H9 (cell line): ENCODE measurements around the gene ANKH. TPM values are rescaled to one million over a fixed set of nuclear protein-coding genes. Genes with fewer than 3 reads are reported as not detected.

Source experiments
- DNase-seq: peaks from one replicate; pipeline ENCODE4 v3.0.0-alpha.2; 2017
- H2AFZ ChIP-seq: one replicate; pipeline ENCODE4 v1.6.1; 2013; ENCODE audit warnings: mild to moderate bottlenecking, low read length, control low read depth, moderate library complexity
- H2AK5ac ChIP-seq: 2 replicates; pipeline ENCODE4 v1.6.1; 2013; ENCODE audit warnings: low read length, control low read depth, mixed read lengths; ENCODE audit not compliant: insufficient read length
- H2BK120ac ChIP-seq: one replicate; pipeline ENCODE4 v1.6.1; 2013; ENCODE audit warnings: low read depth, mild to moderate bottlenecking, low read length, control low read depth, inconsistent platforms; ENCODE audit not compliant: poor library complexity, severe bottlenecking
- H2BK12ac ChIP-seq: 2 replicates; pipeline ENCODE4 v1.6.1; 2013; ENCODE audit warnings: low read length, control low read depth, mixed read lengths, low read depth; ENCODE audit not compliant: insufficient read length
- H2BK15ac ChIP-seq: 2 replicates; pipeline ENCODE4 v1.6.1; 2013; ENCODE audit warnings: low read depth, low read length, control low read depth
- H2BK20ac ChIP-seq: one replicate; pipeline ENCODE4 v1.6.1; 2013; ENCODE audit warnings: low read depth, mild to moderate bottlenecking, low read length, control low read depth, inconsistent platforms; ENCODE audit not compliant: poor library complexity, severe bottlenecking
- H2BK5ac ChIP-seq: 2 replicates; pipeline ENCODE4 v1.6.1; 2013; ENCODE audit warnings: low read length, control low read depth, mixed read lengths; ENCODE audit not compliant: insufficient read length
- H3K14ac ChIP-seq: 2 replicates; pipeline ENCODE4 v1.6.1; 2013; ENCODE audit warnings: low read length, control low read depth; ENCODE audit not compliant: insufficient read depth
- H3K18ac ChIP-seq: 2 replicates; pipeline ENCODE4 v1.6.1; 2013; ENCODE audit warnings: low read depth, mild to moderate bottlenecking, mixed read lengths, low read length, control low read depth; ENCODE audit not compliant: insufficient read length
- H3K23ac ChIP-seq: 2 replicates; pipeline ENCODE4 v1.6.1; 2013; ENCODE audit warnings: low read length, control low read depth, mixed read lengths, low read depth; ENCODE audit not compliant: insufficient read length
- H3K23me2 ChIP-seq: 2 replicates; pipeline ENCODE4 v1.6.1; 2013; ENCODE audit warnings: low read depth, mild to moderate bottlenecking, mixed read lengths, low read length, control low read depth; ENCODE audit not compliant: insufficient read length, poor library complexity, severe bottlenecking
- H3K27ac ChIP-seq: 2 replicates; pipeline ENCODE4 v1.5.1; 2013; ENCODE audit warnings: low read length, control low read depth, mixed read lengths, low read depth; ENCODE audit not compliant: insufficient read length
- H3K27me3 ChIP-seq: 2 replicates; pipeline ENCODE4 v1.6.1; 2013; ENCODE audit warnings: low read length, control low read depth, inconsistent platforms; ENCODE audit not compliant: insufficient read depth
- H3K4ac ChIP-seq: 2 replicates; pipeline ENCODE4 v1.6.1; 2013; ENCODE audit warnings: low read depth, mild to moderate bottlenecking, control low read depth, inconsistent platforms, low read length, moderate library complexity
- H3K4me1 ChIP-seq: 2 replicates; pipeline ENCODE4 v1.6.1; 2013; ENCODE audit warnings: low read length, control low read depth, inconsistent platforms; ENCODE audit not compliant: insufficient read depth
- H3K4me2 ChIP-seq: 2 replicates; pipeline ENCODE4 v1.6.1; 2013; ENCODE audit warnings: low read length, control low read depth, mixed read lengths; ENCODE audit not compliant: insufficient read length, insufficient read depth
- H3K56ac ChIP-seq: 2 replicates; pipeline ENCODE4 v1.6.1; 2013; ENCODE audit warnings: low read depth, mild to moderate bottlenecking, mixed read lengths, low read length, control low read depth; ENCODE audit not compliant: insufficient read length
- H3K79me1 ChIP-seq: 2 replicates; pipeline ENCODE4 v1.6.1; 2013; ENCODE audit warnings: low read depth, mild to moderate bottlenecking, moderate library complexity, low read length, control low read depth, inconsistent platforms; ENCODE audit not compliant: insufficient read depth, poor library complexity, severe bottlenecking
- H3K79me2 ChIP-seq: 2 replicates; pipeline ENCODE4 v1.6.1; 2013; ENCODE audit warnings: low read length, control low read depth, inconsistent platforms; ENCODE audit not compliant: insufficient read depth
- H3K9ac ChIP-seq: 2 replicates; pipeline ENCODE4 v1.6.1; 2013; ENCODE audit warnings: low read length, control low read depth, mixed read lengths; ENCODE audit not compliant: insufficient read length; ENCODE audit errors: extremely low read depth
- H3K9me3 ChIP-seq: one replicate; pipeline ENCODE4 v1.6.1; 2013; ENCODE audit warnings: low read depth, low read length, inconsistent platforms; ENCODE audit not compliant: control insufficient read depth
- H3T11ph ChIP-seq: one replicate; pipeline ENCODE4 v1.6.1; 2013; ENCODE audit warnings: mild to moderate bottlenecking, low read length, control low read depth, inconsistent platforms
- H4K20me1 ChIP-seq: one replicate; pipeline ENCODE4 v1.6.1; 2013; ENCODE audit not compliant: control insufficient read depth, insufficient read length, insufficient read depth
- H4K5ac ChIP-seq: 2 replicates; pipeline ENCODE4 v1.6.1; 2013; ENCODE audit warnings: low read depth, mild to moderate bottlenecking, mixed read lengths, low read length, control low read depth; ENCODE audit not compliant: insufficient read length
- H4K8ac ChIP-seq: replicated peaks from 2 replicates; pipeline ENCODE4 v1.6.1; 2013; ENCODE audit warnings: low read length, control low read depth, mixed read lengths, low read depth; ENCODE audit not compliant: insufficient read length
- H4K91ac ChIP-seq: 2 replicates; pipeline ENCODE4 v1.6.1; 2013; ENCODE audit warnings: low read depth, mild to moderate bottlenecking, moderate library complexity, mixed read lengths, low read length, control low read depth; ENCODE audit not compliant: insufficient read length
- H3K27ac Mint-ChIP-seq, 3 experiments: 2 replicates in 2 of 3; 3 replicates in 1 of 3; pipeline ENCODE4 v1.8.0; 2020 to 2021; ENCODE audit warnings: mixed read lengths in 3 of 3, mild to moderate bottlenecking in 1 of 3, moderate library complexity in 1 of 3
- H3K27me3 Mint-ChIP-seq: 2 replicates; pipeline ENCODE4 v1.8.0; 2021; ENCODE audit warnings: low read depth, mild to moderate bottlenecking, moderate library complexity, mixed read lengths
- H3K36me3 Mint-ChIP-seq, 3 experiments: 2 replicates in 2 of 3; 3 replicates in 1 of 3; pipeline ENCODE4 v1.8.0; 2020 to 2021; ENCODE audit warnings: low read depth in 3 of 3, mixed read lengths in 3 of 3; ENCODE audit not compliant: insufficient read depth in 1 of 3
- H3K4me1 Mint-ChIP-seq, 2 experiments: 2 replicates each; pipeline ENCODE4 v1.8.0; 2020; ENCODE audit warnings: mixed read lengths in 2 of 2
- H3K4me3 Mint-ChIP-seq, 2 experiments: 2 replicates in 1 of 2; 3 replicates in 1 of 2; pipeline ENCODE4 v1.8.0; 2020 to 2021; ENCODE audit warnings: mild to moderate bottlenecking in 2 of 2, mixed read lengths in 2 of 2, moderate library complexity in 1 of 2
- H3K9me3 Mint-ChIP-seq, 2 experiments: 2 replicates in 1 of 2; 3 replicates in 1 of 2; pipeline ENCODE4 v1.8.0; 2020; ENCODE audit warnings: mild to moderate bottlenecking in 2 of 2, mixed read lengths in 2 of 2, moderate library complexity in 1 of 2
- WGBS: extraction: QIAGEN DNeasy Blood & Tissue Kit; methylation state at CpG from one replicate; pipeline ENCODE4 v1.1.7; 2013; ENCODE audit warnings: missing lambda C conversion rate, low lambda C conversion rate, mixed read lengths; ENCODE audit not compliant: insufficient read length; ENCODE audit errors: extremely low coverage; 5-methylcytosine and 5-hydroxymethylcytosine counted together
- total RNA-seq: library from RNA; stranded (reverse); gene quantifications from 2 replicates; pipeline ENCODE4 v1.2.1, GENCODE V29; 2021
- TF ChIP-seq, protein P1 (sequence below): fragments of 200-600 bp; sonication (generic); conservative IDR thresholded peaks from 3 replicates; pipeline ENCODE4 v1.8.0; 2021; ENCODE audit warnings: antibody characterized with exemption, mild to moderate bottlenecking

Gene ANKH
- total RNA-seq, 1 experiment from 2014 or later: 9.6 TPM

- Histone ChIP-seq H3K23me2 (no peaks in the 10 kb centered on the region), H2BK5ac (no peak overlapping the region), H3K79me1 (no peaks in the 10 kb centered on the region), H4K8ac (no peak overlapping the region), H3K27me3 (no peaks in the 10 kb centered on the region), H3K4me1 (peaks cover 3% of the 10 kb centered on the region; the same call in 1 of the 2 replicates), H3T11ph (no peak overlapping the region), H3K27ac (no peak overlapping the region), H3K14ac (no peak overlapping the region; the same call in 1 of the 2 replicates), H4K5ac (no peak overlapping the region), H3K56ac (no peak overlapping the region), H3K18ac (no peak overlapping the region), H2BK120ac (no peak overlapping the region), H3K23ac (no peak overlapping the region), H2BK15ac (no peak overlapping the region), H3K4me2 (no peak overlapping the region), H4K91ac (no peak overlapping the region), H2AFZ (no peak overlapping the region), H4K20me1 (no peaks in the 10 kb centered on the region), H3K9me3 (no peaks in the 10 kb centered on the region), H2BK12ac (no peak overlapping the region), H3K9ac (no peak overlapping the region), H2BK20ac (no peak overlapping the region), H3K79me2 (no peaks in the 10 kb centered on the region), H3K4ac (no peak overlapping the region), H2AK5ac (no peak overlapping the region)
- Mint-ChIP-seq H3K27me3 (no peaks in the 10 kb centered on the region), H3K4me3 (no peak overlapping the region), H3K9me3 (no peaks in the 10 kb centered on the region), H3K36me3 (no peaks in the 10 kb centered on the region; a peak in 2 of 7 replicates), H3K4me1 (peaks cover 12 to 14% of the 10 kb centered on the region in 2 experiments), H3K27ac (no peak overlapping the region)
- no CpG with 5 or more reads among the region's 12 CpGs for WGBS
- TF ChIP-seq, protein P1, sequence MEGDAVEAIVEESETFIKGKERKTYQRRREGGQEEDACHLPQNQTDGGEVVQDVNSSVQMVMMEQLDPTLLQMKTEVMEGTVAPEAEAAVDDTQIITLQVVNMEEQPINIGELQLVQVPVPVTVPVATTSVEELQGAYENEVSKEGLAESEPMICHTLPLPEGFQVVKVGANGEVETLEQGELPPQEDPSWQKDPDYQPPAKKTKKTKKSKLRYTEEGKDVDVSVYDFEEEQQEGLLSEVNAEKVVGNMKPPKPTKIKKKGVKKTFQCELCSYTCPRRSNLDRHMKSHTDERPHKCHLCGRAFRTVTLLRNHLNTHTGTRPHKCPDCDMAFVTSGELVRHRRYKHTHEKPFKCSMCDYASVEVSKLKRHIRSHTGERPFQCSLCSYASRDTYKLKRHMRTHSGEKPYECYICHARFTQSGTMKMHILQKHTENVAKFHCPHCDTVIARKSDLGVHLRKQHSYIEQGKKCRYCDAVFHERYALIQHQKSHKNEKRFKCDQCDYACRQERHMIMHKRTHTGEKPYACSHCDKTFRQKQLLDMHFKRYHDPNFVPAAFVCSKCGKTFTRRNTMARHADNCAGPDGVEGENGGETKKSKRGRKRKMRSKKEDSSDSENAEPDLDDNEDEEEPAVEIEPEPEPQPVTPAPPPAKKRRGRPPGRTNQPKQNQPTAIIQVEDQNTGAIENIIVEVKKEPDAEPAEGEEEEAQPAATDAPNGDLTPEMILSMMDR: no peak
- DNase-seq: no peak
Observed at GRCh38 chr5:14748180-14748900, 123.2 kb downstream of the ANKH start.
